Activated naive CD4-positive, alpha-beta T cell (primary cell): Measurements from ENCODE around the gene POGLUT2.

Experiments used
- DNase-seq, 4 experiments: peaks; one replicate each; lab custom pipeline; 2025; lab: John Stamatoyannopoulos, UW

POGLUT2 gene

DNA sequence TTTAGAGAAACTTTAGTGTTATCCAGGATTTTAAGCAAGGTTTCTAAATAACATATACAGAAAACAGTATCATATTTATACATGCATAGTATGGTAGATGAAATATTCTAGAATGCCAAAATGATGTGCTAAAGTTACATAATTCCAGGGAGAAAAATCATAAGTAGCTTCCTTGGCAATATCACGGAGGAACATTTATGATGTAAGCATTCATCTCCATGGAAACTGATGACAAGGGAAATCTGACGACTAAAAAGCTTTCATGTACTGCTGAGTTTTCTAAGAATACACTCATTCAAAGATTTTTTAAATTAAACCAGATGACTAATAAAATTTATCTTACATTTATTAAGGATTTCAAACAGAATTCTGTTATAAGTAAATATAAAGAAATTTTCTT is 29.9 kb downstream of the POGLUT2 start:
- DNase-seq, result no peak

DNA sequence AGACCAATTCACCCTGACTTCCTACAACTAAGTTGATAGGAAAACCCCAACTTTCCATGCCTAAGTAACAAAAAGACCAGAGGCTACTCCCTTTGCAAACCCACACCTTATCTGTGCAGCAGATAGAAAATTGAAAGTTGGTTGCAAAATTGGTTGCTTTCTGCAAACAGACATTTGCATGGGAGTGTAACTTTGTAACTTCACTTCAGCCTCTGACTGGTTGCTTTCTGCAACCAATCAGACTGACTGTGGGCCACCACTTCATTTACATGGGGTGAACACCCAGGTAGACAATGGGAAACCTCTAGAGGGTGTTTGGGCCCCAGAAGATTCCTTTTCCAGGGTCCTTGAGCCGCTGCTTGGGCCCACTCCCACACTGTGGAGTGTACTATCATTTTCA is 35.0 kb downstream of the POGLUT2 start:
- DNase-seq, result no peak

DNA sequence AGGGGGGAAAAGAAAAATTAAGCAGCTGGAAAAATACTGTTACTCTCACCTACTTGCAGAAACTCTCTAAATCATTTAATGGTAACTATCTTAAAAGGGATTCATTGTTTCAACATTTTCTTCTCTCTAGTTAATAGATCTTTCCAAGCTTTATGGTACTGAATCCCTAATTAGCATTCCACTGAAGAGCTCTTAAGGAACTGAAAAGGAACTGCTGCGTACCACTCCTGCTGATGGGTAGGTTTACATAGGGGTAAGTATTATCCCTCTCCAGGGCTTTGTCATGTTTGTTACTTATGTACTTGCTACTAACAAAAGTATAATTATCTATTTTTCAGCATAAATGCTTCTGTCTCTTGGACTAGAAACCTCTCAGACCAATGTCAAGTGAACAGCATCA is 37.7 kb downstream of the POGLUT2 start:
- no peak for DNase-seq

DNA sequence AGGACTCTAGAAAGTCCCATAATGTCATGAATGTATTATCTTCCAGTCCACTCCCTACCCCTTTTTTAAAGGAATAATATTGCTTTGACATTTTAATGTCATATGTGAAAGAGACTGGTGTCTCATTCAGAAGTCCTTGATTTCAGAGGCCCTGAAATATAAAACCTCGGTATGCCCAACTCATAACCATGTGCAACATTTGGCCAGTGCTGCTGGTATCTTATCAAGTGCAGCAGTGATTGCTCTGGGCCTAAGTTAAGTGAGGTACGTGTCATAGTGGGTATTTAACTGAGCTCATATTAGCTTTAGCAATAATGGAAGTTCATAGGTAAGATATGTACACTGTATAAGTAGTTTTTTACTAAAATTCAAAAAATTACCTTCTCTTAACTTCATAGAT is 39.9 kb downstream of the POGLUT2 start:
- no peak for DNase-seq

DNA sequence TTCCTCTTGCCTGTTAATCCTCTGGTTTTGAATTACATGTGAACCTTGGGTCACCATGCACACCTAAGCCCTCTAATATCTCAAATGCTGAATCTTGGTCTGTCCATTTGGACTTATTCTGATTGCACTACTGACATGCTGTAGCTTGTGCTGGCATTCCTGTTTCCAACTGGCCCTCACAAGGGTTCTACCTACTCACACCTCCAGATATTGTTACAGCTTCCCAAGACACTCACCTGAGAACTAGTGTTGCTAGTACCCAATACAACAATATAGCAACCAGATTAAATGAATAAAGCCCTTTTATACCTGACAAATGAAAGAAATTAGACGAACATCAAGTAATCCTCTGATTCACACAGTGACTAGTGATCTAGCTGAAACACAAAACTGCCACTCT is 41.8 kb downstream of the POGLUT2 start:
- no peak for DNase-seq

DNA sequence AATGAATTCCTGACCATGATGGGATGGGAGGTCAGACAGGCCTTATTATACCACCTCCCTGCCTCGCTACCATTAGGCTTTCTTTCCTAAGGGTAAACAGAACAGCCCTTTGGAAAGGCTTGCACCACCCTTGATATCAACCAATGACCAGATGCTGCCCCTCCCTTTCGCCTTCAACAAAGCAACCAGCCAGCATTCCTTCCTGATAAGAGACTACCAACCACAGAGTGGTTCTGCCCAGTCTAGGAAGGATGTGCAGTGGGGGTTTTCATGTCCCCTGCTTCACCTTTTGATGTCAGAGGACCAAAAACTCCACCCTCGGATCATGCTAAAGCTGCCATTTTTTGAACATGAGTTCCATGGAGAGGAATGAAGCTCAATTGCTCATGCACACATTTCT is 46.9 kb downstream of the POGLUT2 start:
- DNase-seq, result no peak

DNA sequence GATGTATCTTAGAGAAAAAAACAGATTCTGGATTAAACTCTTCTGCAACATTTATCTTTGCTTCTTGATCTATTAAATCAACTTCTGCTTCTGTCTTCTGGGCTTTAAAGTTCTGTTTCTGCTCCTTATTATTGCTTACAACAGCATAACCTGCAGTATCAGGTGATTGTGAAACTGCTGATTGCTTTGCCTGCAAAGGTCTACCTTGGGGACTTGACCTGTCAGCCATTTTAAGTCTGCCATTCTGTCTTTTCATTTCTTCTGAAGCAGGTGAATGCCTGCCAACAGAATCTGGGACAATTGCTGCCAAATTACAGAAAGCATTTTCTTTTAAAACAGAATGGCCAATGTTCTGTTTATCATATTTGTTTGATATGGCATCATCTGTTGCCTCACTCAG is 56.3 kb downstream of the POGLUT2 start:
- DNase-seq, result no peak

DNA sequence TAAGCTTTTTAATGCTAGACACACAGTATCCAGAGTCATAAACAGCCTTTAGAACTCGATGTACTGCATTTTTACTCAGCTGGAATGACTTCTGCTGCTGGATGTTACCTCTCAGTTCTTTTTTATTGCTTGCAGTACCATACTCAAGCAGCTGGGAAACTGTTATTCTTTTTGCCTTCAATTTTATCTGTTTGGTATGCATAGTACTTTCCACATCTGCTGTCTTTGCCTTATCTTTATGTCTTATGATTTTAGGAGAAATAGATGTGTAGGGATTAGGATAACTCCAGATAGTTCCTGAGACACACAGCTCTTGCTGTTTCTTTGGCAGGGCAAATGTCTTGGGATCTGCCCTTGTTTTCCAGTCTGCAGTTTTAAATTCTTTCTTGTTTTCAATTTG is 56.7 kb downstream of the POGLUT2 start:
- no peak for DNase-seq
